22Rv1 (cell line): ENCODE measurements around the gene GFPT2.

Source experiments
- ZFX ChIP-seq: fragments of 450-650 bp; IDR thresholded peaks from 2 replicates; pipeline ENCODE4 v1.6.1; 2017; ENCODE audit warnings: antibody characterized with exemption, borderline replicate concordance
- TF ChIP-seq, protein P1 (sequence below): fragments of 450-650 bp; IDR thresholded peaks from 2 replicates; pipeline ENCODE4 v1.5.1; 2017; ENCODE audit warnings: mild to moderate bottlenecking

GRCh38 chr5:180380856-180381255 is 27.7 kb upstream of the GFPT2 start:
- TF ChIP-seq, protein P1, sequence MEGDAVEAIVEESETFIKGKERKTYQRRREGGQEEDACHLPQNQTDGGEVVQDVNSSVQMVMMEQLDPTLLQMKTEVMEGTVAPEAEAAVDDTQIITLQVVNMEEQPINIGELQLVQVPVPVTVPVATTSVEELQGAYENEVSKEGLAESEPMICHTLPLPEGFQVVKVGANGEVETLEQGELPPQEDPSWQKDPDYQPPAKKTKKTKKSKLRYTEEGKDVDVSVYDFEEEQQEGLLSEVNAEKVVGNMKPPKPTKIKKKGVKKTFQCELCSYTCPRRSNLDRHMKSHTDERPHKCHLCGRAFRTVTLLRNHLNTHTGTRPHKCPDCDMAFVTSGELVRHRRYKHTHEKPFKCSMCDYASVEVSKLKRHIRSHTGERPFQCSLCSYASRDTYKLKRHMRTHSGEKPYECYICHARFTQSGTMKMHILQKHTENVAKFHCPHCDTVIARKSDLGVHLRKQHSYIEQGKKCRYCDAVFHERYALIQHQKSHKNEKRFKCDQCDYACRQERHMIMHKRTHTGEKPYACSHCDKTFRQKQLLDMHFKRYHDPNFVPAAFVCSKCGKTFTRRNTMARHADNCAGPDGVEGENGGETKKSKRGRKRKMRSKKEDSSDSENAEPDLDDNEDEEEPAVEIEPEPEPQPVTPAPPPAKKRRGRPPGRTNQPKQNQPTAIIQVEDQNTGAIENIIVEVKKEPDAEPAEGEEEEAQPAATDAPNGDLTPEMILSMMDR, result no peak
- no peak for TF ChIP-seq ZFX
